GM20431 (cell line): Measurements from ENCODE around the gene TAF6L.
"Not testable (repeated sequence)": the region's sequence is repeated elsewhere in the genome, so short reads cannot be mapped to it uniquely, and the experiment has no call there.

ENCODE experiments used
- in situ Hi-C: fragments of 300-500 bp; cut with MseI, MboI; formaldehyde crosslinking; loops from one replicate; pipeline ENCODE4 v1.15.0; 2020; ENCODE audit warnings: low sequenced_read_pairs; ENCODE audit not compliant: unreplicated experiment

TAF6L gene

GRCh38 chr11:62771144-62772021, at the start of gene TAF6L:
Gene TAF6L, plus strand, starts transcription at chr11:62771396. Its CDS starts 4,388 bp downstream, at chr11:62775784.
- in situ Hi-C loops = no loop called here

- in situ Hi-C loops = no loop called here
Measured at GRCh38 chr11:62721994-62722393, 49.2 kb upstream of the TAF6L start.

GRCh38 chr11:62724171-62724570, 47.0 kb upstream of the TAF6L start:
- in situ Hi-C loops = no loop called here

- in situ Hi-C loops = no loop called here
Measured at GRCh38 chr11:62725646-62726045, 45.5 kb upstream of the TAF6L start.

GRCh38 chr11:62726156-62726914, 44.9 kb upstream of the TAF6L start:
- in situ Hi-C loops = no loop called here

GRCh38 chr11:62726915-62727164, 44.4 kb upstream of the TAF6L start:
- in situ Hi-C loops = no loop called here

GRCh38 chr11:62727165-62727871, 43.9 kb upstream of the TAF6L start, which contains the start of gene HNRNPUL2:
Gene HNRNPUL2, minus strand, starts transcription at chr11:62727457. Its CDS starts 301 bp downstream, at chr11:62727156.
- in situ Hi-C loops = no loop called here

GRCh38 chr11:62727872-62728170, 43.4 kb upstream of the TAF6L start:
- in situ Hi-C loops = no loop called here

GRCh38 chr11:62728171-62728988, 42.8 kb upstream of the TAF6L start, which contains the start of gene TTC9C:
Gene TTC9C, plus strand, starts transcription at chr11:62728486. Its CDS starts 363 bp downstream, at chr11:62728849.
- in situ Hi-C loops = no loop called here

GRCh38 chr11:62730076-62730475, 41.1 kb upstream of the TAF6L start:
- in situ Hi-C loops = not testable (repeated sequence)

- in situ Hi-C loops = no loop called here
Measured at GRCh38 chr11:62732830-62733229, 38.4 kb upstream of the TAF6L start.

- in situ Hi-C loops = no loop called here
Measured at GRCh38 chr11:62737196-62737595, 34.0 kb upstream of the TAF6L start.

GRCh38 chr11:62747475-62748160, 23.6 kb upstream of the TAF6L start:
- in situ Hi-C loops = no loop called here

GRCh38 chr11:62749931-62750330, 21.3 kb upstream of the TAF6L start:
- in situ Hi-C loops = not testable (repeated sequence)

GRCh38 chr11:62752177-62752785, 18.9 kb upstream of the TAF6L start:
- in situ Hi-C loops = no loop called here

- in situ Hi-C loops = no loop called here
Measured at GRCh38 chr11:62752994-62753735, 18.0 kb upstream of the TAF6L start.

GRCh38 chr11:62753736-62754603, 17.2 kb upstream of the TAF6L start, which contains the start of gene ZBTB3:
Gene ZBTB3, minus strand, starts transcription at chr11:62754160. Its CDS starts 496 bp downstream, at chr11:62753664.
- in situ Hi-C loops = no loop called here
